SK-N-MC (cell line): ENCODE measurements around the gene TSKS.

Source experiments
- EZH2 ChIP-seq: fragments of 200-600 bp; sonication (generic); IDR thresholded peaks from one replicate; pipeline ENCODE4 v1.6.1; 2017; ENCODE audit warnings: antibody characterized with exemption
- POLR2AphosphoS5 ChIP-seq: IDR thresholded peaks from 2 replicates; pipeline ENCODE4 v1.6.1; 2012; ENCODE audit warnings: mild to moderate bottlenecking, low read depth, low read length, borderline replicate concordance

- no peak for TF ChIP-seq POLR2AphosphoS5
- no peak for TF ChIP-seq EZH2
These were observed 7.2 kb downstream of the TSKS start for GRCh38 chr19:49755956-49756355.
